GM20431 (cell line): ENCODE data around the gene RPL27A.

ENCODE experiments used
- in situ Hi-C: fragments of 300-500 bp; cut with MseI, MboI; formaldehyde crosslinking; loops from one replicate; pipeline ENCODE4 v1.15.0; 2020; ENCODE audit warnings: low sequenced_read_pairs; ENCODE audit not compliant: unreplicated experiment

The RPL27A gene

GRCh38 chr11:8671651-8672062 lies 10.9 kb upstream of the RPL27A start:
- in situ Hi-C loops, result no loop called here

DNA sequence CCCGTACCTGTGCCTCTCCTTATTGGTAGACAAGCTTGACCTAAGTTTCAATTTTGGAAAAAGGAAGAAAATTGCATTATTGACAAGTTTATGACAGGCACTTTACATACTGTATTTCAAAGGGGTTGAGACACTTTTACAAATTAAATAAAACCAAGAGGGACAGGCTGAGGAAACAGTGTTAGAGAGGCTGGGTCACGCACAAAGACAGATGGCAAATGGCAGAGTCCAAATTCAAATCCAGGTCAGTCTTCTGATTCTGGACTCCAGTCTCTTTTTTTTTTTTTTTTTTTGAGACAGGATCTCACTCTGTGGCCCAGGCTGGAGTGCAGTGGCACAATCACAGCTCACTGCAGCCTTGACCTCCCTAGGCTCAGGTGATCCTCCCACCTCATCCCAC lies 10.2 kb upstream of the RPL27A start:
- in situ Hi-C loops, result no loop called here

GRCh38 chr11:8674859-8675258 lies 7.7 kb upstream of the RPL27A start:
- in situ Hi-C loops, result no loop called here

DNA sequence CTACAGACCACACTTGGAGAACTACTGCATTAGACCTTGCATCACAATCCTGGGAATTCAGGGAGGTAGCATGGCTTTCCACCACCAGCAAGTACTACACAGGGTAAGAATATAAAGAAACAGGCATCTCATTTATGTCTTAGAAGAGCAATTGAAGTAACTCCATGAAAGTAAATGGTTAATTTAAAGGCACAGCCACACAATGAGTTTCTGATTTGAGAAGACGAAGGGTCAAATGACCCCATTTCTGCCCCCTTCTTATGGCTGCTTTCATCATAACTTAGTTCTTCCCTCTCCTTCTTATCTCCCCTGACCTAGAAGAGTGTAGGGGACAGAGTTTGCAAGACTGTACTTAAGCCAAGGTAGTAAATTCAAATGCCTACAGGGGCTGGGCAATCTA lies 6.1 kb upstream of the RPL27A start:
- in situ Hi-C loops, result no loop called here

DNA sequence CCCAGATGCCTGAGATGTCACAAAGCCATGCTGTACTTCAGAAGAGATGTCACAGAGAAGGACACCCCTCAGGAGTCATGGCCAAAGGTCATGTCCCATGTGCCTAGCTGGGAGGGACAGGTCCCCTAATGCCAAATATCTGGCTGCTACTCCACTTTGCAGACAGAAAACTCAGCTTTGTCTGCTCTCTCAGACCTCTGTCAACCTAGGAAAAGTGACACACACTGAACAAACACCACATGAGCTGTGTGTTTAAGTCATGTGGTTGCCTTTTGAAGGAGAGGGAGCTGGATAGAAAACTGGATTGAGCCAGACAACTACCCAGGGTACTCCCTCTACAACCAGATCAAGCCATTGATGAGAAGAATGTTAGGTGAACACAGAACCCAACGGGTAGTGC lies 3.6 kb upstream of the RPL27A start:
- in situ Hi-C loops, result no loop called here

- in situ Hi-C loops, result no loop called here
These were observed 722 bp upstream of the RPL27A start for GRCh38 chr11:8681837-8682302.

GRCh38 chr11:8683115-8683807 lies 669 bp downstream of the RPL27A start:
- in situ Hi-C loops, result no loop called here

GRCh38 chr11:8684600-8685290 lies 2.2 kb downstream of the RPL27A start:
- in situ Hi-C loops, result no loop called here

DNA sequence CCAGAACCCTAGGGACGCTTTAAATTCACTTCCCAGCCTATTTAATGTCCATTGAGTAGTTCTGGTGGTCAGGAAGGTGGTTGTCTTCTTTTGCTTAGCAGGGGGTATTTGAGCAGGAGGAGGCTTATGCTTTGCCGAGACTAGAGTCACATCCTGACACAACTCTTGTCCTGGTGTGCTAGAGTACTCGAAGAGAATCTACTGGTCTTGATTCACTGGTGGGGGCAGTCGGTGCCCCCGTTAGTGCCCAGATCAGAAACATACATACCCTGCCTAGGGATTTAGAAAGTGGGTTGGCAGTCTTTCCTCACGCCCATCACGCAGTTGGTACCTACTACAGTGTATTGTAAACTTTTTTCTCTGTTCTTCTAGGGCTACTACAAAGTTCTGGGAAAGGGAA lies 2.7 kb downstream of the RPL27A start:
- in situ Hi-C loops, result no loop called here

DNA sequence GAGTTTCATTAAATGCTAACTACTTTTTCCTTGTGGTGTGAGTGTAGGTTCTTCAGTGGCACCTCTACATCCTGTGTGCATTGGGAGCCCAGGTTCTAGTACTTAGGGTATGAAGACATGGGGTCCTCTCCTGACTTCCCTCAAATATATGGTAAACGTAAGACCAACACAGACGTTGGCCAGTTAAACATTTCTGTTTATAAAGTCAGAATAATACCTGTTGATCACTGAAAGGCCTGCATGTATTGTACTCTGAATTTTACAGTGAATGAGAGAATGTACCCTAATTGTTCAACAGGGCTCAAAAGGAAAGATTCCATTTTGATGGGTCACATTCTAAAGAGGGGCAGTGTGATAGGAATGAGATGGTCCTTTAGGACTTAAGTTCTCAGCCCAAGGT lies 3.2 kb downstream of the RPL27A start:
- in situ Hi-C loops, result no loop called here

- in situ Hi-C loops, result no loop called here
These were observed 3.7 kb downstream of the RPL27A start for GRCh38 chr11:8686325-8686724.

GRCh38 chr11:8688414-8689362 lies 6.1 kb downstream of the RPL27A start:
- in situ Hi-C loops, result no loop called here

- in situ Hi-C loops, result no loop called here
These were observed 7.2 kb downstream of the RPL27A start for GRCh38 chr11:8689726-8690255.

GRCh38 chr11:8690374-8691342 lies 8.1 kb downstream of the RPL27A start:
- in situ Hi-C loops, result no loop called here

DNA sequence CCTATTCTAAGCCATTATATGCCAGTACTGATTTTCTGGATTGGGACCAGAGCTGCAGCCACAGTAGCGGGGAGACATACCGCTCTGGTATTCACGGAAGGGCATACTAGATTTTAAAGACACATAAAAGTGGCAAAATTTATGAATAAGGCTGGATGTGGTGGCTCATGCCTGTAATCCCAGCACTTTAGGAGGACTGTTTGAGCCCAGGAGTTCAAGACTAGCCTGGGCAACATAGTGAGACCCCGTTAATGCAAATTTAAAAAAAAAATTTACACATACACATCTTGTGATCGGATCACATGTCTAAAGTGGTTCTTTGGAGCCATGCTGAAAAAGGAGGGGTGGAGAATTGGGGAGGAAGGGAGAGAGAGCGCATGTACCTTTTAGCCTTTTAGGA lies 9.0 kb downstream of the RPL27A start:
- in situ Hi-C loops, result no loop called here

DNA sequence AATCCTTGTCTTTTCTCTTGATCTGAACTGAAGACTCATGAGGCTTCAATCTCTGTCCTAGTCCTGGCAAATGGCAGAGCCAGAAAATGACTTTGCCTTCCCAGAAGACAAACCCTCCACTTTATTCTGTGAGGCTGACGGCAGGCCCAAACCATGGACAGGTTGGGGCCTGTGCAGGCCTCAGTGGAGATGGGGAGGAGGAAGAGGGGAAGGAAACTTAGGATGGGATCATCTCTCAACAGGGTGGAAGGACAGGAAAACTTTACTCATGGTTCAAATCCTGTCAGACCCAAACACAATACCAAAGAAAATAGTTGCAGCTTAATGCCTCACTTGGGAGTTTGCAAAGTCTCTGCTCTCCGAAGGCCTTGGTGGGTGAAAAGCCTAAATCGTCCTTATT lies 9.8 kb downstream of the RPL27A start:
- in situ Hi-C loops, result no loop called here

DNA sequence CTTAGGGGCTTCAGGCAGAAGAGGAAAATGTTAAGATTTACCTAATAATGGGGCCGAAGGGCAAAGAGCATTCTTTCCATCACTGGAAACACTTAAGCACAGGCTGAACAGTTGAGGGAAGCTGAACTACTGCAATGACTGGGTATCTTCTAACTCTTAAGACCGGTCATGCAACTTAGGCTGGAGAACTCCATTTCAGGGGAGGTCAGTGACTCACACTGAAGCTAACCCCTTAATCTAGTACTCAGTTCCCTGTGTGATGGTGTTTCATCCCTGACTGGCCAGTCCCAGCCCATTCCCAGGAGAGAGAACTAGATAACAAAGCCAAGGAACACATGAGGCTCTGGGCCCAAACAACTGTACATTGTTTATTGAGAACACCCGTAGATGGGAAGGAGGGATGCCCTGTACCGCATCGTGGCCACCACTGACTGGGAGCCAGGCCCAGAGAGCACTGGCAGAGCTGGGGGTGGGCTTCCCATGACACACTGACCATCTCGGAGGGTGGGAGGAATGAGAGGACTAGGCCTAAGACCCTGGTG lies 10.5 kb downstream of the RPL27A start:
- in situ Hi-C loops, result no loop called here

DNA sequence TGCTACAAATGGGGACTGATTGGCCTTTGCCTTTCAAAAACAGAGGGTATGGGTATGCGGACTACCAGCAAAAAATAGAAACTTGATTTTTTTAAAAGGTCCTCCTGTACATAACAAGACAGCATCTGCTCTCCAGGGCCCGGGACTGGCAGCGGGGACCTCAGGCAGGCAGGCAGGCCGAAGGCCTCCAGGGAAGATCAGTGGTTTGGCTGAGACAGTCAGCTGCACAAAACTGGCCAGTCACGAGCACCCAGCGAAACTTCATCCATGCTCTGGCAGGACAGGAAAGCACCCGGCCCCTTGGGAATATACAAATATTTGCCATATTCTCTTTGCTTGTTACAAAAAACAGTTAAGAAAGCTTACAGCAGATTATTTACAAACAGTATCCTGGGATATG lies 11.0 kb downstream of the RPL27A start:
- in situ Hi-C loops, result no loop called here

- in situ Hi-C loops, result no loop called here
These were observed 11.5 kb downstream of the RPL27A start for GRCh38 chr11:8694137-8694536.
